ENCODE results near the gene CES1.
A peak's percentile ranks its signal among the peaks of the same experiment; 100 is the strongest.
"Not testable (repeated sequence)": the region's sequence is repeated elsewhere in the genome, so short reads cannot be mapped to it uniquely, and the experiment has no call there.

The CES1 gene

DNA sequence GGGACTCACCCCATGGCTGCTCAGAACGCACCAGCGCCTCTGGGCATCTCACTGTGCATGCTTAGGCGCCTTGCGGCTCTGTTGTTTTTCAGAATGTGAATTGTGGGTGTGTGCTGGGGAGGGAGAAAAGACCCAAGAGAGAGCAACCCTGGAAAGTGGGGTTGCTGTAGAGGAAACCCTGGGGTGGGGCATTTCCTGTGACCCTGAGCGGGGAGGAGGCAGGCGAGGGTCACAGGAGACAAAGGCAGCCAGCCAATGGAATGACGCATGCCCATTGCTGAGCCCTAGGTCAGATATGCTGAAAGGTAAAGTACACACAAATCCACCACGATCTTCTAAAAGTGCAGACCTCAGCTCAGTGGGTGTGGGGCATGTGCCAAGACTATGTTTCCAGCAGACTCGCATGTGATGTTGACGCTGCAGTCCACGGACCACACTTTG lies 39.9 kb downstream of the CES1 start:
- not testable (repeated sequence) for H3K9me3 Mint-ChIP-seq; DNase-seq (ENCODE audit: low spot score in 2 of 2); H3K4me1 Mint-ChIP-seq; H3K27ac Mint-ChIP-seq; H3K4me3 Mint-ChIP-seq; H3K27me3 Mint-ChIP-seq; H3K36me3 Mint-ChIP-seq
- peak; percentile 63 for ATAC-seq (ENCODE audit: low read depth)

DNA sequence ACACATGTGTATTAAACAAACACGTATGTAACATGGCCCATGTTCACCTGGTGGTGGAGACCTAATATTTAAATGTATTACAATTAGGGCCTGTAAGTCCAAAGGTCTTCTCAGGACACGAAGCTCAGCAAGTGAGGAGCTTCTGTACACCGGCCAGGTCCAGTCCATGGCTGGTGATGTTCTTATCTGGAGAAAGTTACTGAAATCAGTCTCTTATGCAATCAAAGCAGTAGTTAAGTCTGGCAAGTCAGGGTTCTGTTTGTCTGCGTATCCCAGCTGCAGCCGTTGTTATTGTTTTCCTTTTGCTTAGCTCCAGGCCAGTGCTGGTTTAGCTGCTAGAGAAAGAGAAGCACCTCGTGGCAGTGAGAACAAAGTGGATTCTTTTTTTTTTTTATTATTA lies 41.4 kb downstream of the CES1 start:
- H3K9me3 Mint-ChIP-seq; H3K36me3 Mint-ChIP-seq; ATAC-seq (ENCODE audit: low read depth); H3K27ac Mint-ChIP-seq; DNase-seq (ENCODE audit: low spot score in 2 of 2); H3K4me1 Mint-ChIP-seq; H3K4me3 Mint-ChIP-seq; H3K27me3 Mint-ChIP-seq: not testable (repeated sequence)

DNA sequence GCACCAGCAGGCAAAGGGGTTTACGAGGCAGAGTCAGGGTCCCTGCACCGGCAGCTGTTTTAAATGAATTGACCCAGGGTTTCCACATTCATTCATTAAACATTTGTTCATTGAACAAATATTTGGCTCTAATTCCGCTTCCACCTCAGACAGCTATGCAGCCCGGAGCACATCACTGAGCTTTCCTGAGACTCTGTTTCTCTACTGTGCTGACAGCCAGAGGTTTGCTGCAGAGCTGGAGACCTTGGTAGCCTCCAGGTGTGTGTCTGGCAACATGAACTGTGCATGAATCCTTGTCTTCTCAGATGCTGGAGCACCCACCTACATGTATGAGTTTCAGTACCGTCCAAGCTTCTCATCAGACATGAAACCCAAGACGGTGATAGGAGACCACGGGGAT lies 42.7 kb downstream of the CES1 start:
- H3K36me3 Mint-ChIP-seq; H3K27ac Mint-ChIP-seq; H3K4me3 Mint-ChIP-seq; H3K27me3 Mint-ChIP-seq; H3K9me3 Mint-ChIP-seq; ATAC-seq (ENCODE audit: low read depth); H3K4me1 Mint-ChIP-seq; DNase-seq (ENCODE audit: low spot score in 2 of 2): not testable (repeated sequence)

DNA sequence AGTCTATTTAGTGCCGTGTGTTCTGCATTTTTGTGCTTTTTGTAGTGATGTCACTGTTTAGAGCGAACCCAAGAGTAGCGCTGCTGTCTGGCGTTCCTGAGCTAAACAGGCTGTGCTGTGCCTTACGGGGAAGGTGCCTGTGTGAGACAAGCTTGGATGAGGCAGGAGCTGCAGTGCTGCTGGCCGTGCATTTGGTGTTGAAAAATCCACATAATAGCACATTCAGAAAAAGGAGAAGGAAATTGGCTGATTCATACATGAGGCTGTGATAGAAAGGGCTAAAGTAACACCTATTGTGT lies 50.2 kb downstream of the CES1 start:
- not testable (repeated sequence) for H3K36me3 Mint-ChIP-seq; H3K27me3 Mint-ChIP-seq; DNase-seq (ENCODE audit: low spot score in 2 of 2); ATAC-seq (ENCODE audit: low read depth); H3K4me1 Mint-ChIP-seq; H3K27ac Mint-ChIP-seq; H3K4me3 Mint-ChIP-seq; H3K9me3 Mint-ChIP-seq

DNA sequence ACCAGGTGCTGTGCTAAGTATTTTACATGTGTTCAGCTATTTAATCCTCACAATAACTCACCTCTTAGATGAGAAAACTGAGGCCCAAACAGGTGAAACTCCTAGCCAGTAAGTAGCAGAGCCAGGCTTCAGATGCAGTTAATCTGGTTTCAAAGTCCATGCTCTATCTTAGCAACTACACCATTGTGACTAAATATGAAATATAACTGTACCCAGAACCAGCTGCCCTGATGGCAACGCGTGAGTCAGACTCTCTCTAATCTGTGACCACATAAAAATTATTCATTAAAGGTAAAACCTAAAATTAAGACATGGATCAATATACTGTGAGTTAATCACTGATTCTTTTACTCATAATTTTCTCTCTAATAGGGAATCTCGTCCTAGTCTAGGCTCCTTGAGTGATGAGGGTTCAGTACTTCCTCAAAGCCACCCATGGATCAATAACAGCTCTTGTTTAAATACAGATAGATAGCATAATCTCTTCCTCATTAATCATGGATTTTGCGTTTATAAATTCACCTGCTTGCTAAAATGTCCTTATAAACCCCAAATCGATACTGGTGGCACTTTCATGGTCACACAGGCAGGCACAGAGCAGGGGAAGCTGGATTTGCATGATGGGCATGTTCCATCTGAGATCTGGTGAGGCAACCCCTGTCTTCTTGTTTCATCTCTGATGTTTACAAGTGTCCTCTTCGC lies 50.7 kb downstream of the CES1 start:
- not testable (repeated sequence) for H3K4me3 Mint-ChIP-seq; DNase-seq (ENCODE audit: low spot score in 2 of 2); H3K27ac Mint-ChIP-seq; H3K36me3 Mint-ChIP-seq; H3K4me1 Mint-ChIP-seq; H3K9me3 Mint-ChIP-seq; H3K27me3 Mint-ChIP-seq
- ATAC-seq (ENCODE audit: low read depth), result peak; percentile 54

DNA sequence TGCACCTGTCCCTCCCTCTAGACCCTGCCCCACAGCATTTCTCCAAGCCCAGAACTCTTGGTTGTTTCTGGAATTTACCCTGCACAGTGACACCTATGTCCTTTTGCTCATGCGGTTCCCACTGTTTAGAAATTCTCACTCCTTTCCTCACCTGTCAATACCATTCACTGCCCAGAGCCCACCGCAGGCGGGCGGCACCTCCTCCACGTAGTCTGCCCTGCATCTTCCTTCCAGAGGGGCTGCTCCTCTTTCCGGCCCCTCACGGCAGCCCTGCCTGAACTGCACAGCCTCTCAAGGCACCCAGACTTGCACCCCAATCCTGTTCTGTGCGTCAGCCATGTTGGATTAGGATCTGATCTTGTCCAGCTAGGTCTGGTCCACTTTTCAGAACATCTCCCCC lies 51.4 kb downstream of the CES1 start:
- not testable (repeated sequence) for H3K9me3 Mint-ChIP-seq; H3K4me1 Mint-ChIP-seq; H3K27ac Mint-ChIP-seq; H3K27me3 Mint-ChIP-seq; H3K4me3 Mint-ChIP-seq; ATAC-seq (ENCODE audit: low read depth); H3K36me3 Mint-ChIP-seq; DNase-seq (ENCODE audit: low spot score in 2 of 2)

DNA sequence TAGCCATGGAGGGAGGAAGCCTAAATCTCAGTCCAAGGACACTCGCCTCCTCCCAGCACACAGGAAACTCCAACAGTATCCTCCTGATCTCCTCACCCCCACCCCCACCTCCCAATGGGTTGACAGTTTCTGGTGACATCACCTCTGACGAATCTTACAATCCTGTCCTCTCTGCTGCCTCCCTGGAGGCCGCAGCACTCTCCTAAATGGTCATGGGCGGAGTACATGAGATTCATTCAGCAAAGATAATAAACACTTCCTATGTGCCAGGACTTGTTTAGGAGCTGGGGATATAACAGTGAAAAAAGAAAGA lies 52.8 kb downstream of the CES1 start:
- not testable (repeated sequence) for H3K9me3 Mint-ChIP-seq; H3K4me3 Mint-ChIP-seq; H3K27me3 Mint-ChIP-seq; DNase-seq (ENCODE audit: low spot score in 2 of 2); H3K4me1 Mint-ChIP-seq; H3K36me3 Mint-ChIP-seq; H3K27ac Mint-ChIP-seq; ATAC-seq (ENCODE audit: low read depth)

DNA sequence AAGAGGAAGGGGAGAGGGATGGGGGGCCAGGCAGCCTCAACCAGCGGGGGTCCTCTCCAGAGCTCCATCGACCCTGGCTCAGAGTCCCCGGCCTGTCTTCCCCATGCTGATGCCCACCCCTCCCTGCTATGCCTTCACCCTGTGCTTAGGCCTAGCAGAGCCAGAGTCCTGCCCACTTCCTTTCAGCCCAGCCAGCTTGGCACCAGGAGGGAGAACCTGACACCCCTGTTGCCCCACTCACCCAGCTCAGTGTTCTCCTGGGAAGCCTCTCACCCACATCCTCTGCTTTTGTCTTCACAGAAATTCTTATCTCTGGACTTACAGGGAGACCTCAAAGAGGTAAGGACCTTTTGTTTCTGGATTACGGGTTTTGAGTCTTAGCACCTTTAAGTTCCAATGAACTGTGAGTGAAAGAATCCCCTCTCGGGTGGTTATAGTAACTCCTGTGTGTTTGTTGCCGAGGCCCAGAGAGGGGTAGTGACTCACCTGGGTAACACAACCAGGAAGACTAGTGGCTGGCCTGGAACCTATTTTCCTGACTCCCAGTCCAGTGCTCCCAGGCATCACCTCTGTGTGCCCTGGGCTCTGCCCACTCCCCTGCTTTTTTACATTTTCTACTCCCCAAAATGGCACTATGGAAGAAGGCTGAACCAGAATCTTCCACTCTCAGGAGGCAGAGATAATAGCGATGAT lies 53.3 kb downstream of the CES1 start:
- Mint-ChIP-seq H3K9me3 (no peaks in the 10 kb centered on the region), H3K27me3 (peaks cover 4% of the 10 kb centered on the region), H3K27ac (no peak overlapping the region), H3K36me3 (no peaks in the 10 kb centered on the region), H3K4me3 (no peak overlapping the region), H3K4me1 (no peaks in the 10 kb centered on the region)
- DNase-seq (ENCODE audit: low spot score in 2 of 2), result no peak
- ATAC-seq (ENCODE audit: low read depth), result no peak

DNA sequence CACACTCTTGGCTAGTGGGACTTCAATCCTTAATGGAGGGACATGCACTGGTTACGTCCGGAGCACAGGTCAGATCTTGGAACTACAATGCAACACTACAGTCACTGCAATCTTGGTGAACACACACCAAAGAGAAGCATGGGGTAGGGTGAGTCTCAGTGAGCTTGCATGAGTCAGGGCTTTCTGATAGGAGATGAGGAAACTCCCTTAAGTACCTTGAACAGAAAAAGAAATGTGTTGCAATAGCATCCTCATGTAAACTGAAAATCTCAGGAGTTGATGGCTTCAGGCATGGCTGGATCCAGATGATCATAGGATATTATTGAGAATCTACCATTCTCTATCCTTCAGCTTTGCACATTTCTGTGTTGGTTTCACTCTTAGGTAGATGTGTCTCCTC lies 54.1 kb downstream of the CES1 start:
- H3K9me3 Mint-ChIP-seq, result no peaks in the 10 kb centered on the region
- H3K4me3 Mint-ChIP-seq, result no peak overlapping the region
- ATAC-seq (ENCODE audit: low read depth) (no peak), DNase-seq (ENCODE audit: low spot score in 2 of 2) (no peak)
- H3K27me3 Mint-ChIP-seq, result peaks cover 9% of the 10 kb centered on the region
- H3K27ac Mint-ChIP-seq, result no peak overlapping the region
- no peaks in the 10 kb centered on the region for H3K4me1 Mint-ChIP-seq
- no peaks in the 10 kb centered on the region for H3K36me3 Mint-ChIP-seq

DNA sequence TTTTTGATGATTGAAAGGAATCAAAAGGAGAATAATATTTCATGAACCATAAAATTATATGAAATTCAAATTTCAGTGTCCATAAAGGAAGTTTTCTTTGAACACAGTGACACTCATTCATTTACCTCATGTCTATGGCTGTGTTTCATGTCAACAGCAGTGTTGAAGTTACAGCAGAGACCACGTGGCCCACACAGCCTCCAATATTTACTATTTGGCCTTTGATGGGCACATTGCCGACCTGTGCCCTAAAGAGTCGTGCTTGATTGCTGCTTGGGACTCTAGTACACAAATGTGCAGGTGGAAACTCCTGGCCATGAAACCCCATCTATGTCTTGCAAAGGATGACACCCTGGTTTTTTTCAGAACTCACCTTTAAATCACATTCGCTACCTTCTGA lies 57.0 kb downstream of the CES1 start:
- no peak overlapping the region for H3K27ac Mint-ChIP-seq
- ATAC-seq (ENCODE audit: low read depth), result no peak
- no peaks in the 10 kb centered on the region for H3K36me3 Mint-ChIP-seq
- peaks cover 4% of the 10 kb centered on the region for H3K4me1 Mint-ChIP-seq
- peaks cover 14% of the 10 kb centered on the region for H3K27me3 Mint-ChIP-seq
- no peak overlapping the region for H3K4me3 Mint-ChIP-seq
- H3K9me3 Mint-ChIP-seq, result no peaks in the 10 kb centered on the region
- no peak for DNase-seq (ENCODE audit: low spot score in 2 of 2)

DNA sequence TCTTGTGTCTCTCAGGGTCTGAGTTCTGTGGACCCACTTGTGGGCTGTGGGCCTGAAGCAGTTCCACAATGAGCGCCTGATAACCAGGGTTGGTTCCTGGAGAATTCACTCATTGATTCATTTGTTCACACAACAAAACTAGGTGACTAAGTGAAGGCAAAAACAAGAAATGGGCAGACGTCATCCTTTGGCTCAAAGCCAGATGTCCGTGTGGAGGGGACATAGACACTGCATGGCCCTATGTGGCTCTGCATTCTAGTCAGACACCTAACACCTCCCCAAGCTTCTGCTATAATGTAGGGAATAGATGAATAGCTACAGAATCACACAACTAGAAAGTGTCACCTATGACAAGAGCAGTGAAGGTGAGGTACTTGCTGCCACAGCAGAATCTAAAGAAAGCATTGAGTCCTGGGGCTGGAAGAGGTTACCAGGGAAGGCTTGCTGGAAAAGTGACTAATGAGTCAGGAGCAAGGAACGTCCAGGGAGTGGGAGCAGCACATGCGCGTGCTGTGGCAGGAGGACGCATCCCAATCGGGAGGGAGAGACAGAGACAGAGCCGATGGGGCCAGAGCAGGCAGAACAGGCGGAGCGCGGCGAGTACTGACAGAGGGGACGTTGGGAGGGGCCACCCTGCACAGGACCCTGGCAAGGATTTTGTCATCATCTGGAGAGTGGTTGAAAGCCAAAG lies 58.9 kb downstream of the CES1 start:
- H3K4me1 Mint-ChIP-seq, result peaks cover 6% of the 10 kb centered on the region
- DNase-seq (ENCODE audit: low spot score in 2 of 2) (no peak), ATAC-seq (ENCODE audit: low read depth) (no peak)
- H3K4me3 Mint-ChIP-seq, result no peak overlapping the region
- H3K27ac Mint-ChIP-seq, result no peak overlapping the region
- H3K27me3 Mint-ChIP-seq, result peaks cover 14% of the 10 kb centered on the region
- no peaks in the 10 kb centered on the region for H3K36me3 Mint-ChIP-seq
- H3K9me3 Mint-ChIP-seq, result no peaks in the 10 kb centered on the region

DNA sequence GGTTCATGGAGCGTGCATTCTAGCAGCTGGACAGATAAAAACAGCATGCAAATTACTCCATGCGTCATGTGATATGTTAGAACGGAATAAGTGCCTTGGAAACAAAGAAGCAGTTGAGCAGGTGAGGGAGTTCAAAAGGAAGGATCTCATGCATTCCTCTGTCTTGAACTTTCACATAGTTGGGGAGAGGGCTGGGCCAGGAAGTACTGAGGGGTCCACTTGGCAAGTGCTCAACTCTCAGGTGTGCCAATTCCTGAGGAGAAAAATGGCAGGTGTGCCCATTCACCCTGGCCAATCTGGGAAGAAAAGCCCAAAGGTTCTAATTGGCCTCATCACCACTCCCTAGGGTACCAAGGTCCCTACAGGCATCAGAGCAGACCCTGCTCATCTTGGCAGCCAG lies 67.7 kb downstream of the CES1 start:
- peaks cover 6% of the 10 kb centered on the region for H3K27me3 Mint-ChIP-seq
- H3K36me3 Mint-ChIP-seq, result no peaks in the 10 kb centered on the region
- DNase-seq (ENCODE audit: low spot score in 2 of 2) (no peak), ATAC-seq (ENCODE audit: low read depth) (no peak)
- no peak overlapping the region for H3K27ac Mint-ChIP-seq
- H3K4me3 Mint-ChIP-seq, result no peak overlapping the region
- no peaks in the 10 kb centered on the region for H3K4me1 Mint-ChIP-seq
- no peaks in the 10 kb centered on the region for H3K9me3 Mint-ChIP-seq

DNA sequence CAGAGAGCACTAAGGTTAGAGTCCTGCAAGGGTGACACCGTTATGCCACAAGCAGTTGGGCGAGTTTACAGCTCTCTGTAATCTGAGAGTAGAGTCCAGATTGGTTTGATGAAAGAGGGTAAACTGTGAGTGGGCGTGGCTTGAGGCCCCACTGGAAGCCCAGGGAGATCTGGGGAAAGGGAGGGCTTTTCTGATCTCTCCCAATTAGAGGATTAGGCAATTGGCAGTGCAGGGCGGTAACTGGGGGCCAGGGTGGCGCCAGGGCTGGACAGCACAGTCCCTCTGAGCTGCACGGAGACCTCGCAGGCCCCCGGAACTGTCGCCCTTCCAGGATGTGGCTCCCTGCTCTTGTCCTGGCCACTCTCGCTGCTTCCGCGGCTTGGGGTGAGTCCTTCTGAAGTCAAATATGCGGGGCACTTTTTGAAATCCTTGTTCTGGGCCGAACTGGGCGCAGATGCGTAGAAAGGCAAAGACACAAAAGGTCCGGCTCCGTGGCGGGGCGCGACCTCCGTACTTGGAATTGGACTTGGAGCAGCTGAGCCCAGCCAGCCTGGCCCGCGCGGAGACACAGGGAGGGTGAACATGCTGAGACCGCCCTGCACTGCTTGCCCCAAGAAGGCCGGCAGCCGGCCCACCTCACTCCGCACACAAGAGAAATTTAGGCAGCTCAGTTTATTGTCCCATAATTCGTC lies 72.4 kb downstream of the CES1 start:
- no peak overlapping the region for H3K4me3 Mint-ChIP-seq
- H3K36me3 Mint-ChIP-seq, result peaks cover 5% of the 10 kb centered on the region
- ATAC-seq (ENCODE audit: low read depth), result no peak
- peaks cover 3% of the 10 kb centered on the region for H3K9me3 Mint-ChIP-seq
- H3K4me1 Mint-ChIP-seq, result peaks cover 4% of the 10 kb centered on the region
- no peak for DNase-seq (ENCODE audit: low spot score in 2 of 2)
- H3K27ac Mint-ChIP-seq, result no peak overlapping the region
- peaks cover 10% of the 10 kb centered on the region for H3K27me3 Mint-ChIP-seq

DNA sequence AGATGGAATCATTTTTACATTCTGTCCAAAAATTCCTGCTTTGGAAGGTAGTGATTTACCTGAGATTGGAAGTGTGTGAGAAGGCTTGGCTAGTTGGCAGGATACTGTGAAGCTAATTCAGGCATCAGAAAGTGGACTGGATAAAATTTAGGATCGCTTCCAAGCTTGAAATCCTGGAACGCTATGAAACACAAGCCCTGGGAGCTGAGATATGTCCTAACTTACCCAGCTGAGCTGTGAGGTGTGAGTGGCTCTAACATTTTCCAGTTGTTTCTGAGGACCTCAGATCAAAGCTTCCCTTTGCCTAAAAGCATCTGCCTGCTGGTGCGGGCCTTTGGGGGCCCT lies 73.0 kb downstream of the CES1 start:
- H3K9me3 Mint-ChIP-seq; H3K4me1 Mint-ChIP-seq; DNase-seq (ENCODE audit: low spot score in 2 of 2); ATAC-seq (ENCODE audit: low read depth); H3K4me3 Mint-ChIP-seq; H3K36me3 Mint-ChIP-seq; H3K27ac Mint-ChIP-seq: not testable (repeated sequence)
- H3K27me3 Mint-ChIP-seq, result peaks cover 10% of the 10 kb centered on the region
